HG02759 (cell line): ENCODE data around the gene ELOVL3.

Experiments used
- ATAC-seq: cut with Tn5 transposase; IDR thresholded peaks from one replicate; pipeline ENCODE4 v1.9.1; 2021; ENCODE audit warnings: mild to moderate bottlenecking, moderate library complexity; ENCODE audit not compliant: unreplicated experiment

Gene ELOVL3

DNA sequence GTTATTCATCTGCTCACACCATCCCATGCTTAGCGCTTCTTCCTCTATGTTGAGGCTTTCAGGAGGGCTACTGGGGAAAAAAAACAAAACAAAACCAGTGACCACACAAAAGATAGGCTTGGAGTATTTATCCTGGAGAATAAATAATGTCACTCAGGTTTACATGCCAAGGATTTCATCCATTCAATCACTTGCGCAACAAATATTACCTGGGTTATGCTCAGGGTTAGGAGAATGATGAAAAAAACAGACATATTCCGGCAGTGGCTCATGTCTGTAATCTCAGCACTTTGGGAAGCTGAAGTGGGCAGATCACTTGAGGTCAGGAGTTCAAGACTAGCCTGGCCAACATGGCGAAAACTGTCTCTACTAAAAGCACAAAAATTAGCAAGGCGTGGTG lies 3.3 kb upstream of the ELOVL3 start:
- no peak for ATAC-seq

DNA sequence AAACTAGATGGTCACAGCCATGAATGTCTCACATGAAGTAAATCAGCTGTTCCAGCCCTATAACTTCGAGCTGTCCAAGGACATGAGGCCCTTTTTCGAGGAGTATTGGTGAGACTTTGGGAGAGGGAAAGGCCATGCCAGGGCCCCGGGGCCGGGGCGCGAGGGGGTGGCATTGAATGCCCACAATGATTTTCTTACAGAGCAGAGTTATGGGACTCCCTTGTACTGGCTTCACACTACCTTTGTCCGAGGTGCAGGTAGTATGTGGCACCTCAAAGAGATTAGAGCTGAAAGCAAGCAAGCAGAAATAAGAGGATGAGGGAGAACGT lies 407 bp downstream of the ELOVL3 start:
- ATAC-seq: no peak

DNA sequence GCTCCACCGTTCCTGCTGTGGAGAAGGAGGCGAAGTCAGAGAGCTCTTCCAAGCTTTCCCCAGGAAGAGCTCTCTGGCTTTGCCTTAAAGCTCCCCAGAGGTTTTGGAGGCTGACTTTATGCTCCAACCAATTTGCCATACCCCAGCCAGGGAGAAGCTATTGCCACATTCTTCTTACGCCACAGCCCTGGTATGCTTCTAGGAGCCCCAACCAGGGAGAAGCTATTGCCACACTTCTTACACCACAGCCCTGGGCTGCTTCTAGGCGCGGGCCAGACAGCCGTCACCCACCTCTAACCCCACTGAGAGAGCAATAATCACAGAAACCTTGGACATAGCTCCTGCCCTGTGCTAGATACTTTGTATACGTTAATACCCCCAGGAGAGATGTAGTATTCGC lies 951 bp downstream of the ELOVL3 start:
- no peak for ATAC-seq

DNA sequence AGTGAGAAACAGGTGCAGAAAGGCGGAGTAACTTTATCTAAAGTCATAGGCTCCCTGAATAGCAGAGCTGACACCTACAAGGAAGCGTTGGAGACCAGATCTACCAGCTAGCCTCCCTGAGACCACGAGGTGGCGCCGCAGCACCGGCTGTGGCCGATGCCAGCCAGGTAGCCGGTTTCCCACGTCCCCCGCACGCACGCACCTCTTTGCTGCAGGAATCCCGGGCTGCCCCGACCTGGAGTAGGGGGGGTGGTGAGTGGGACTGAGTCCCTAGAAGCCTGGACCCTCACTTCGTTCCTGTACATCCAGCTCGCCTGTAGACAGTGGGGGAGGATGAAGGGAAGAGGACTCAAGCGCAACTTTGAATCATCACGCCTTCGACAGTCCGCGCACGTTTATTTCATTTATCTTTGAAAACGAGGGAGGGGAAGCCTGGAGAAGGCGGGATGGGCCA lies 3.7 kb downstream of the ELOVL3 start:
- ATAC-seq: no peak

DNA sequence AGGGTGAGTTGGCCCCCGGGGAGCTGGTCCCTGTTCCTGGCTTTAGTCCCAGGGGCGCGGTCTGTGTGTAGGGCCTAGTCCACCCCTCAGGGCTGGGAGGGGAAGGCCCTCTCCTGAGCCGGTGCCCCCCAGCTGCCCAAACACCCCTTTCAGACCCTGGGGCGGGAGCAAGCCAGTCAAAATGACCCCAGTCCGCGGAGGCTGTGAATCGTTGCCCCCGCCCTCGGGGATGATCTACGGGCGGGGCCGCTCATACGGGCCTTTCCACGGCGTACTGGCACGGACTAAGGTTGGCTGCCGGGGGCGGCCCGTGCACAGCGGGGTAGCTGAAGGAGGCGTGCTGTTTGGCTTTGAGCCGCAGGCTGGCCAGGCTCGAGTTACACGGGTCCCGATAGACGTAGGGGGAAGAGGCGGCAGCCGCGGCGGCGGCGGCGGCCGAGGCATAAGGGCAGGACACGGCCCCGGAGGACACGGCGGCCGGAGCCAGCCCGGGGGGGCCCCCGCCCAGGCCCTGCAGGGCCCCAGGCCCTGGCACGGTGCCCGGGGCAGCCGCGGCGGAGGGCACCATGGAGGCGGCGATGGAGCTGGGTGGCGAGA lies 4.3 kb downstream of the ELOVL3 start:
- no peak for ATAC-seq

DNA sequence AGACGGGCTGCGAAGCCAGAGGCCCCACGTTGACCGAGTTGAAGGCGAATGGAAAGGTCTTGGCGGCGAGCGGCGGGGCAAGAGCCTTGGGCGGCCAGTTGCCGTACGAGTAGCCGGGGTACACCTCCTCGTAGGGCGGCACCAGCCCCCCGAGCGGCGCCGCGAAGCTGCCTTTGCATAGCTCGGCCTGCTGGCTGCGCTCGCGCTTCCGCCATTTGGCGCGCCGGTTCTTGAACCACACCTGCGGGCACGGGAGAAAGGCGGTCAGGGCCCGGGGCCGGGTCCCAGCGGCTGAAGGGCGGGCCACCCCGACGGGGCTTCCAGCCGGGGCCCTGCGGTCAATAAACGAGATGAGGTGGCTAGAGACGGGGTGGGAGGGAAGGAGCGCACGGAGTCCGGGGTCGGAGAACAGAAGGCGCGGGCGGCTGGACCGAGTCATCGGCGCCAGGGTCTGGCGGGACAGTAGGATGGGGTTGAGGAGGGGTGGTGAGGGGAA lies 4.8 kb downstream of the ELOVL3 start:
- no peak for ATAC-seq

DNA sequence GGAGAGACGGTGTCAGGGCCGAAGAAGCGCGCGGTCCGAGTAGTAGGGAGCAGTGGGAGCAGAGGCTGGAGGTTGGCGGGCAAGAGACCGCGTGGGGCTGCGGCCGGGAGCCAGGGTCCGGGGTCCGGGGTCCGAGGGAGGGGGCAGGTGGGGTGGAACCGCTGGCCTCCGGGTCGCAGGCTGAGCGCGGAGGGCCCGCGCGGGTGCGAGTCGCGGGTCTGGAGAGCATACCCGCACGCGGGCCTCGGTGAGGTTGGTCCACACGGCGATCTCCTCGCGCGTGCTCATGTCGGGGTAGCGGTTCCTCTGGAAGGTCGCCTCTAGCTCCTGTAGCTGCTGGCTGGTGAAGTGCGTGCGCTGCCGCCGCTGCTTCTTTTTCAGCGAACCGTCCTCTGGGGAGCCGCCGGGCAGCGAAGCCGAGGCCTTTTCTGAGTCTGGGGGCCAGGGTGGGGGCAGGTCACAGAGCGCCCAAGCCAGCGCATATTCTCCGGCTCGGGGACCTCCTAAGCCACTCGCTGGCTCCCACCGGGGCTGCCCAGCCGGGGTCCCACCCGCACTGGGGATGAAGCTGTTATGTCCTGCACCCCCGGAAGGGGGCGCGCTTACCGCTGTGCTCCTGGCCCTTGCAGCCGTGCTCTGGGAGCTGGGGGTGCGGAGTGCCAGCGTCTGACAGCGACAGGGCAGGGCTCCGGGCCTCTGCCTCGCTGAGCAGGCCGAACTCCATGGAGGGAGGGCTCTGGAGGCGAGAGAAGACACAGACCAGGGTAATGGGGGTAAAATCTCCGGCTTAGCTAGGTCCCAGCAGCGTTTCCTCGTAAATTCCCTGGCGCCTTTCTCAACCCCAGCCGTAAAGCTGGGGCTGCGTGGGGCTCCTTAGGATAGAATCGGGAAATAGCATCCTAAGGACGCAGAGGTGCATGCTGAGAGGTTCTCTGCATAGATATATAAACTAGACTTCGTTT lies 5.5 kb downstream of the ELOVL3 start:
- no peak for ATAC-seq

DNA sequence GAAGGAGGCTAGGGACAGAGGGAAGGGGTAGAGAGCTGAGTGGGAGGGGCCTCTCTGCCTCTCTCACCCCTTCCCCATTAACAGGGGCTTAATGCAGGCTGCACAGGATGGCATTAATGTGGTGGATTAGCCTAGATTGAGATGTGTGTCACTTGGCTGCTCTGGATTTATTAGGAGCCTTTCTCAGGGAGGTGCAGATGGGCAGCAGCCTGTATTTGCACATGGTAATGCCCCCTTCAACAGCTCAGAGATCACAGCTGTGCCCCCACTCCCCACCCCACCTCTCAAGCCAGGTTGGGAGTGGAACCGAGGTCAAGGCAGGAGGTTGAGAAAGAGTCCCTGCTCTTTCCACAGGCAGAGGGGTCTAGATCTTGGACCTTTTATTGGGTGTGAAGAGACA lies 7.9 kb downstream of the ELOVL3 start:
- ATAC-seq: no peak

DNA sequence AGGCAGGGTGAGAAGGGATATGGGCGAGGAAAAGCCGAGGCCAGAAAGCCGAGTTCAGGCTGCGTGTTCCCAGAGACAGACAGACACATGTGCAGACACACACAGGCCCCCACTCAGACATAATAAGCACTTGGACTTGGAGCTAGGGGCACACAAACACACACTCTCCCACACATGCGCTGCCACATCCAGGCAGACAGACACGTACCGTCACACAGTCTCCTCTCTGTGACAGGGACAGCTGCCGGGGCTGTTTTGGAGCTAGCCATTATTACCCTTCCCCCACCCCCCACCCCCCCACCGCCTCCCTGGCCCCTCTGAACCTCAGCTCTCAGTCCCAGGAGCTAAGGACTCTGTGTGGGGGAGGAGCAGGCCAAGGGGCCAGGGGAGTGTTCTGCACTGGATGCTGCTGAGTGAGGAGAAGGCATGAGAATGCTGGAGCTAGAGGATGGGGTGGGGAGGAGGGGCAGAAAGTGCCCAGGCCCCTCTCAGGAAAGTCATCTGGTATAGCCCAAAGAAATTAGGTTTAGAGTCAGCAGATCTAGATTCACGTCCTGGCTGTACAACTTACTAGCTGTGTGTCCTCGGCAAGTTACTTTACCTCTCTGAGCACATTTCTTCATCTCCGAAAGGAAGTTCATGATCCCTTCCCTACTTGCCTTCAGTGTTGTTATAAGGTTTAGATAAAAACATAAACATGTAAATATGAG lies 8.9 kb downstream of the ELOVL3 start:
- no peak for ATAC-seq

DNA sequence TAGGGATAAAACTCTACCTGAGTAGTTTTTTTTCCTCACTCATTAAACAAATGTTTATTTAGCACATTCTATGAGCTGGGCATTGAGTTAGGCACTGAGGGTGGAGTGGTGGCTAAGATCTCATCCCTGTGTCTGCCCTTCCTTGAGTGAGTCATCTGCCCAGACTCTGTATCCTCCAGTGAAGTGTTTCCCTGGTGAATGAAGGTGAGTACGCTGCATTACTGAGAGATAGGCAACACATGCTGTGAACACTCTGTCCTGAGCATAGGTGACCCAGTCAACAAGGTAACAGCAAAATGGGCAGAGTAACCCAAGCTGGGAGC lies 9.5 kb downstream of the ELOVL3 start:
- no peak for ATAC-seq

DNA sequence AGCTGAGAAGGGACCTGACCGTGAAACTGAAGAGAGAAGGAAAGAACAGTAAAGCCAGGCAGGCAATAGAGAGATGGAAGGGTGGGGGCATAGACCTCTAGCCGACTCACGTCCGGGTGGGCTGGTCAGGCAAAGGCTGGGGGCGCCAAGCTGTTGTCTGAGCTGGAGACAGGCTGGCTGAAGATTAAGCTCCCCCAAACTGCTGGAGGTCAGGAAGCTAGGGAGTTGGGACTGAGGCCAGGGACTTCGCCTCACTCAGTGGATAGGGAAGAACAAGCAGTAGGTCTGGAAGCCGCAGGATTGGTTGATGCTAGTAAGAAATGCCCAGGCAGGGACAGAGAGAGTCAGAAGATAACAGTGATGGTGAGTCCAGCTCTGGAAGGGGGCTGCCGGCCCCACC lies 9.9 kb downstream of the ELOVL3 start:
- no peak for ATAC-seq

DNA sequence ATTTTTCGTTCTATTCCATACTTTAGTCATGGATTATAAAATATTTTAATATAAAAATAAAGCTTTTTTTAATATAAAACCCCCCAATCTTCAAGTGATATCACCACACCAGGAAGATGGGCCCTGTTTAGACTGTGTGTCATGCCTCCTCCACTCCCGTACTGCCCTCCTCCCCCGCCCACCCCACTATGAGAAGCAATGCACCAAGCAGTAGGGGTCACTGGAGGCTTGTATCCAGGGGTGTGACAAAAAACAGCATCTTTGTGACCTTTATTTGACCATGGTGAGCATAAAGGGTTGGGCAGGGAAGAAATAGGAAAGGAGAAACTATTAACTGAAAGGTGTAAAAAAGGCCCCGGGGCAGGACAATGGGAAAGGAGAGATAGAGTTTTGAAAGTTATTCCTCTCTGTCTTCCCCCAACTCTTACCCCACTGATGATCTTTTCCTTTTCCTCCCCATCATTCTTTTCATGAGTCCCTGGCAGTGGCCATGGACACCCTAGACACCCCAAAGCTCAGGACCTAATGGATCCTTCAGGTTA lies 11.7 kb downstream of the ELOVL3 start:
- no peak for ATAC-seq

DNA sequence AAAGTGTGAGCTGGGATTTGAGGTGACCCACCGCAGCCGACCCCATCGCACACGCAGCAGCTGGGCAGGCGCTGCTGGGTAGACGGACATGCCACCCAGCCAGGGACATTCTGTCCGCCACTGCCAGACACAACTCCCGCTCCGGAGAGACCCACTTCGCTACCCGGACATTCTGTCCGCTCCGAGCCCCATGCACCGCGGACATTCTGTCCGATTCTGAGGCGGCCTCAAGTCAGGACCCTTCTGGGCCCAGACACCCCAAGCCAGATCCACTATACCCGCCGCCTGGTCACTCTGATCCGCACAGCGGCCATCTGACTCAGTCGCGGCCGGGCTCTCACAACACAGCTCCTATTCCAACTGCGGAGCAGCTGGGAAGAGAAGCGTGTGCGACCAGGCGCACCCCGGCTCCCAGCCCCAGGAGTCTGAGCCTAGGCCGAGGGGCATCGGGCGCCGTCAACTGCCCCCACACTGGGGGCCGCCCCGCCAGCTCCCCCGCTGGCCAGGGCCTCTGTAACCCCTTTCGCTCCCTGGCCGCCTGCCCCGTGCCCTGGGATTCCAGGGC lies 14.4 kb downstream of the ELOVL3 start:
- no peak for ATAC-seq

DNA sequence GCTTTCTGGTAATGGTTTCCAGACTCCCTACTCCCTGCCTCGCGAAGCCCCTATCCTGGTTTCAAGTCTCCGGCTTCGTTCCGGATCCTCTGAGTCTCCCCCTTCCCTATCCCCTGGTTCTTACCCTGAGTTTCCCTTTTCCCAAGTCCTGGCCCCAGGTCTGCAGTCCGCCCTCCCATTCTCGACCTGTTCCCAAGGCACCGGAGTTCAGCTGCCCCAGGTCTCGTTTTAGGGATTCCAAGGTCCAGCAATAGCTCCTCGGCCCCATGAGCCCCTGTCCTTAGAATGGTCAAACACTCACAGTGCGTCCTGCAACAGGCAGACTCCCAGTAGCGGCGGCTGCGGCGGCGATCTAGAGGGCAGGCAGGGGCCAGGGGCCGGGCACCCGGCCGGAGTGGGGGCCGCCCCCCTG lies 14.9 kb downstream of the ELOVL3 start:
- ATAC-seq: no peak

DNA sequence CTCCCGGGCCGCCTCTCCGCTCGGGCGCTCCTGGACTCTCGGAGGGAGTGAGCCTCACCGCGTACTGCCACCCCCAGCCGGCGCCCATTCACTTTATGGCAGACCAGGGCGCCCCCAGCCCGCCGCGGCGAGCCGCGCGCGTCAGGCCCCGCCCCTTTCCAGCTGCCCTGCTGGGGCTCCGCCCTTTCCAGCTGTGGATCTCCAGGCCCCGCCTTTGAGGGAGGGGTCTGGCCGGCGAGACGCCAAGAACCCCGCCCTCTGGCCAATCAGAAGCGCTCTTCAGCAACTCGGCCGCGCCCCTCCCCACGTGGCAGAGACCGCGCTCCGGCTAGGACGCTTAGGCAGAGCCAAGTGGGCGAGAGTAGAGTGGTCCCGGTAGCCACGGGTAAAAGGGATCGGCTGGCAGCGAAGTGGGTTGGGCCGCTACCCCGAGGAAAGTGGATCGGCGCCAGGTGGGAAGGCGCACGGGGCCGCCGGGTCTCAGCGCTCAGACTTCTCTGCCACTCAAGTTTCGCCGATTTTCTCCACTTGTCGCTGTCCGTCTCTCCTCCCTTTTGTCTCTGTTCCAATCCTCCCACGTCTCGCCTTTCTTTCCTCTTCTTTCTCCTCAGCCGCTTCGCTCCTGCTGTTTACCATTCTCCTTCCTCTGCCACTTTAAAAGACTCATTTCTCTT lies 15.5 kb downstream of the ELOVL3 start, which contains the start of gene PITX3:
Gene PITX3 (minus strand): TSS at position 69 of the 674 bp plus-strand sequence. CDS start 9,432 bp downstream, outside the sequence.
- peak; percentile 51 for ATAC-seq

DNA sequence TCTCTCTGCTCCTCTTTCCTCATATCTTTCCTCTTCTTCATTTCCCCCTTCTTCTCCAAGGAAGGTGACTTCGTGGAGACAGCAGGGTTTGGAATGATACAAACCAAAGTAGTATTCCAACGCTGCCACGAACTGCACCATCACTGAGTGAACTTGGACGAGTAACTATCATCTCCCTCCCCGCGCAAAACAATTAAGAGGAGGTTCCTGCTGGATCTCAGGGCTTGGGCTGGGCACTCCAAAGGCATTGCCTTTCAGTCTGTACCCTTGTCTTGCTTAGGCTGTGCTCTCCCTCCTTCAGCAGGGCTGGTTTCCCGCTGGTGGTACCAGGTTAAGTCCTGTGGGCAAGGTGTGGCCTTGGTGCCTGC lies 16.0 kb downstream of the ELOVL3 start:
- ATAC-seq: no peak

DNA sequence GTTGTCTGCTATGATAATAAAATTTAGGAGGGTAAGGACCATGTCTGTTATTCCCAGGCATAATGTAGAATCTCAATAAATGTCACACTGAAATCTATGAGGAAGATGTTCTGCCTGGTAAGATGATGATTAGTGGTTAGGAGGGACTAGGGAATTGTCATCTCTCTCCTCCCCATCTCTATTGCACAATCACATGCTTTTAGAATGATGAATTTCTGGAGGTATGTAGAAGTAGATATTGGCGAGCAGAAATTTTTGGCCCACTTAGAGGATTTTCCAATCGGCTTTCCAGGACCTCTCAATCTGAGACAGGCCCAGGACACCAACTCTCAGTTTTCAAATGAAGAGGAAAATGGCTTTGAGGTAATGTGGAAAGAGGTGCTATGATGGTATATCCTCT lies 17.2 kb downstream of the ELOVL3 start:
- ATAC-seq: no peak

DNA sequence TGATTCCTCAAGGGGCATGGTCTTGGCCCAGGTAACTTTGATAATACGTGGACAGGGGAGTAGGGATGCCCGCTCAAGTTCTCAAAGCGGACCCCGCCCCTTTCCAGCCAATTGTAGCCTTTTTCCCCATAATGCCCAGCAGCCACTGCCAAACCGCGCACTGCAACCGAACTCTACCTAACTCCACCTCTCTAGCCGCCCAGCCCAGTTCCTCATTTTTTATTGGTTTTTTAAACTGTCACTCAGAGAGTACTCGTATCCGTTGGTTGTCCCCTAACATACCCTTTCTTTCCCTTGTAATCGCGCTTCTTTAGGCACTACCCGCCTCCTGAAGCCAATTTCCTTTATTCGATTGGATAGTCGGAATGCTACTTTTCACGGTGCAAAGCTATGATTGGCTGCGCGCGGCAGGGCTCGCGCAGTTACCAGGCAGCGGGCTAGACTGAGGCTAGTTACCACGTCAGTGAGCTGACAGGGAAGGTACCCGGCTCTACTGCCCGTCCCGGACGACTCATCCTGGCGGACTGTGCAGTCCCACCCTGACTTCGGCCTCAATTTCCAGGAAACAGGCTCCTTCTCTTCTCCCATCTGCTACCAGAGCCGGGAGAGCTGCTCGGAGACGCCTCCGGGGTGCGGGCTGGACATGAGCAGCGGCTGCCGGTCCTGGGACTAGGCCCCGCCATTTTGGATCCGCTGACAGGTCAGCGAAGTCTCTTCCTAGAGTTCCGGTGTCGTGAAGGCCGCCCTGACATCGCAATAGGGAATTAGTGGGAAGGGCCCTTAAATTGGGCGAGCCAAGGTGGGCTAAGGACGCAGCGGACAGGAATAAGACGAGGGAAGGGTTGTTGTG lies 19.2 kb downstream of the ELOVL3 start, which contains the start of gene GBF1:
Gene GBF1 (plus strand): TSS at position 451 of the 850 bp plus-strand sequence. CDS start 13,407 bp downstream, outside the sequence.
- peak; percentile 87 for ATAC-seq

DNA sequence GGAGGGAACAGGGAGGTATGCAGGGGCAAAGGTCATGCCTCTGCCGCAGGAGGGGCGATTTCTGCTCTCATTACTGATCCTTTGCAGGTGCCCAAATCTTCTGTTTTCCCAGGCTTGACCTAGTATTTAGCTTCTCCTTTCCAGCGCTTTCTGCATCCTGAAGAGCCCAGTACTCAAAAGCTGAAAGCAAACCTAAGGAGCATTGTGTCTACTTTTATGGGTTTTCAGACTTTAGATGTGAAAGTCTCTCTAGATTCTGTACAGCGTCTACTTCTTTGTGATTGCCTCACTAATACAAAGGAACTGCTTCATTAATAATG lies 19.8 kb downstream of the ELOVL3 start:
- ATAC-seq: no peak

DNA sequence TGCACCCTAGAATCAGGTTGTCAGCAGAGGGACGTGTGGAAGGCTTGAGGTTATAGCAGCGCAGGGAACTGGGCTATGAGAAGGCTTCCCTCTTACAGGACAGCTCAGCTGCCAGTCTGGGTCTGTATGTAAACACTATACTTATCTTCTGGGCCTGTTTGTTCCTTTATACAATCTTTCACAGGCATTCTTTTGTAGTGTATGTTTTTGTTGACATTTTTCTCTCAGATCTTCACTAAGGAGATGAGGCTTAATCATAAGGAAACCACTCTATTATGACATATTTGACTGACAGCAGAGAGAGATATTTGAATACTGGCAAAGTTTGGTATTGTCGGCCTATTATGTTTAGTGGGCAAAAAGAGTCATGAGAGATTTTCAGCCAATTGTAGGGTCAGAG lies 20.2 kb downstream of the ELOVL3 start:
- ATAC-seq: no peak
